NCI-H2227 treated with DMSO at 0.1 percent for 48 hours (cell line): ENCODE data around the gene SLC22A1.
"Not testable (repeated sequence)": the region's sequence is repeated elsewhere in the genome, so short reads cannot be mapped to it uniquely, and the experiment has no call there.

Experiments used
- DNase-seq: peaks from one replicate; lab custom pipeline; 2025; lab: John Stamatoyannopoulos, UW

The SLC22A1 gene

DNA sequence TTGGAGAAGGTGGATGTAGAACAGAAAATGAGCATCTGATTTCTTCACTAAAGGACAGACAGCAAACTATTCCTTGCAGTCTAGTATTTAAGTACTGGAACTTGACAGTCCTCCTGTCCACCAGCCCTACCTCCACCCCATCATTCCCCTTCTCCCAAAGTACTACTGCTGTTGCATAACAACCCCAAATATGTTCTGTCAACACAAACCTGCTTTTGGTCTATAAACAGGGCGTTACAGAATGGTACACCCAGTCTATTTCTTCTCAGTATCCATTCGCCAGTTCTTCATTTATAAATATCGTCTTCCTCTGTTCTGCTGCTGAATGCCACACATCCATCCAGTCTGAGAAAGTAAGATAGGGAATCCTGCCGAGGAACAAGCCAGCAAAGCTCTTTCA lies 27.7 kb upstream of the SLC22A1 start:
- DNase-seq = no peak

DNA sequence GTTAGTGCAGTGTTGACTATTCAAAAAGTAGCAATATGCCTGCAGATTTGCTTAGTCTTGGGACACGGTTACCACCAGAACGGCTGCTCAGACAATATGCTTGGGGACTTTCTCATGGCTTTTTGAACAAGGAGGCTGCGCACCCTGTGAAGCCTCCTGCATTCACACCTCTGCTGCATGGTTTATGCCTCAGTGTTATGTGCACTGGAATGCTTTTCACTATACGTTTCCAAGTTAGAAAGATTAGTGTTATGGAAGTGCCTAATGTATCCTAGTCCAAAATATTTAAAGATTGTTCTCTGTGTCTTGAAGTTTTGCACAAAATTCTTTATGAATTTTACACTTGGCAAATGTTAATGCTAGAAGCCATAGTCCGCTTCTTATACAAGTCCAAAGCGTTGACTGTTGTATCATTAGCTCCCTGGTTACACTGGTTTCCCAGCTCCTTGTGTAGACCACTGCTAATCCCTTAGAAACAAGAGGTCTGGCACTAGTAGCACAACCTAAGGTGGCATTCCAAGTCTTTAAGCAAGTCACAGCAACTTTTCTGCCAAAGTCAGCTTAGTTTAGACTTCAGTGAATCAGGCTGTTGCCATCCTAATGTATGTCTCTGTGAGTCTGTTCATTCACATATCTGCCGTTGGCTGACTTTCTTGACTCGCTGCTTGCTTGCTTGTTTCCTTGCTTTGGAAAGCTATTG lies 26.3 kb upstream of the SLC22A1 start:
- DNase-seq = no peak

DNA sequence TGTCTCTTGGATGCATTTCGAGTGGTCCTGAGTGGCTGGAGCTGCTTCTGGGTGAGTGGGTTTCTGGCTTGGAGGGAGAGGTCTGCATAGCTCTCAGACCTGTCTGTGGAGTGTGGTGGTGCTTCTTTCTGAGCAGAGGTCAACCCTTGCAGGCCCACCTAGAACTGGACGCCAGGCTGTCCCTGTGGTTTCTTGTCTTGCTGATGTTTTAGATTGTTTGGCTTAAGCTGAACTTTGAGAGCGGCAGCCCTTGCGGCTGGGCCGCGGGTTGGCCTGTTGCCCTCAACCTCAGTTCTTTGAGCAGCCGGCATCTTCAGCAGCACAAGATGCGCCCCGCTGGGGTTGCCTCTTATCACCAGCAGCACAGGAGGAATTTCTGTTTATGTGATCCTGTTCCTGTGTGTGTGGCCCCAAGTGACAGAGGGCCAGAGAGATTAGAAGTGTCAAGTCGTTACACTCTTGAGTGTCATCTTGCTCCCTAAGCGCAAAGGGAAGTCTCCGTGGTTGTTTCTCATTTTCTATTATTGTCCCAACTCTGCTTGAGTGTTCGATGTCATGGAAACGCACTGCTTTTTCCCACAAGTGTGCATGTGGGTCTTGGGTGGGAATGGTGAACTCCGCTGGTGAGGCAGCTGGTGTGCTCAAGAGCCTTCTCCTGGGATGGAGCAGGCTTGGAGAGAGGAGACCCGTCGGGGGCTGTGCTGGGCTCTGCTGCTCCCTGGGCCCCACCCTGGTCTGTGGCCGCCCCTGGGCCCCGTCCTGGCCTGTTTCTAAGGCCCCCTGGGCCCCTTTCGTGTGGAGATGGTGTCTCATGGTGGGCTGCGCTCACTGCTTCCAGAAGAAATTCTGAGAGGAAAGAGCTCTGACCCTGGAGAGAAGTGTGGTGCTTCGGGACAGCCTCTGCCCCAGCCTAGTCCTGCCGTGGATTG lies 20.1 kb upstream of the SLC22A1 start:
- no peak for DNase-seq

DNA sequence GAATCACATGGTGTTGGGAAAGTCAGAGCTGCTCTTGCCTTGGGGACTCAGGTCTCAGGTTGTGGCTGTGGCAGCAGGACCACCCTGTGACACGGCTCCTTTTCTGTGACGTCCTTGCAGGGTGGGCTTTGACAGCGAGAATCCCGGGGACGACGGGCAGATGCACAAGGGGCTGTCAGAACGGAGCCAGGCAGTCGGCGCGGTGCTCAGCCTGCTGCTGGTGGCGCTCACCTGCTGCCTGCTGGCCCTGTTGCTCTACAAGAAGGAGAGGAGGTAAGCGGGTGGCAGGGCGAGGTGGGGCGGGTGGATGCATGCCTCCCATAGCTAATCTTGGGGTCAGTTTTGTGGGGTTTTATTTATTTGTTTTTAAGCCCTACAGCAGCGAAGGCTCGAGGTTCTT lies 19.2 kb upstream of the SLC22A1 start:
- DNase-seq = no peak

DNA sequence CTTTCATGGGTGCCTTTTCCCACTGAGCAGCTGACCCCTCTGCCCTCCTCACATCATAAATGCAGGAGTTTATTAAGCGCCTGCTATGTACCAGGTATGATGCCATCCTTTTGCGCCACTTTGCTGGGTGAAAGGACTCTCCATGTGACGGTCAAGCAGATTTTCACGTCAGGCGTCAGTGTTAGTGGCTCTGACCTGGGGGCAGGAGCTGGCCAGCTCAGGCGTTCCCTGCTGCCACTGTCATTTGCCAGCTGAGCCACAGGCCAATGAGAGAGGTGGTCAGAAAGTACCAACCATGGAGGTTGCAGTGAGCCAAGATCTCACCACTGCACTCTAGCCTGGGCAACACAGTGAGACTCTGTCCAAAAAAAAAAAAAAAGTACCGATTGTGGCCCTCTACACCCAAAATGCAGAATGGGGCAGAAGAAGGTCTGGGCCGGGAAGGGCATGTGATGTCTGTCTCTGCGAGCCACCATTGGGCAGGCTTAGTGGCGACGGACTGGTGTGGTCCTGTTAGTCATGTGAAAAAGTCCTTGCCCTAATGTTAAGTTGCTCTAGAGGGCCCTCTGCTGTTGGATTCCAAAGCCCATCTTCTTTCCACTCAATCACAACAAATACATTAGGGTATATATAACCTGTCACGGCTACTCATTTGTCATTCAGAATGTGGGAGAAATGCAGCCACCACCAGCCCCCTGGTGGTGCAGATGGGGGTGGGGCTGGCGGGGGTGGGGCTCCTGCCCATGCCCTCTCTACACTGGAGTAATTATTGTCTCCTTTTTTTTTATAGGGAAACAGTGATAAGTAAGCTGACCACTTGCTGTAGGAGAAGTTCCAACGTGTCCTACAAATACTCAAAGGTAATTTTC lies 18.4 kb upstream of the SLC22A1 start:
- no peak for DNase-seq

DNA sequence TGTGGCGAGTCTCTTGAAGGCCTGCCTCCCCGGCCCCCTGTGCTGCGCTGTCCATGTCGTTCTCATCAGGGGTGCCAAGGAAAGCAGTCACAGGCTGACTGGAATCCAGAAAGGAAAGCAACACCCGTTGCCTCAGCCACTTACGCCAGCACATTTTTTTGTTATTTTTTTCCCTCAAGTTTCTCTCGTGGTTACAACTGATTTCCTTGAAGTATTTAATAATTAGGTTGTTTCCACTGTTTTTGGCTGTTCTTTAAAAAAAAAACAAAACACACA lies 17.9 kb upstream of the SLC22A1 start:
- DNase-seq = no peak

DNA sequence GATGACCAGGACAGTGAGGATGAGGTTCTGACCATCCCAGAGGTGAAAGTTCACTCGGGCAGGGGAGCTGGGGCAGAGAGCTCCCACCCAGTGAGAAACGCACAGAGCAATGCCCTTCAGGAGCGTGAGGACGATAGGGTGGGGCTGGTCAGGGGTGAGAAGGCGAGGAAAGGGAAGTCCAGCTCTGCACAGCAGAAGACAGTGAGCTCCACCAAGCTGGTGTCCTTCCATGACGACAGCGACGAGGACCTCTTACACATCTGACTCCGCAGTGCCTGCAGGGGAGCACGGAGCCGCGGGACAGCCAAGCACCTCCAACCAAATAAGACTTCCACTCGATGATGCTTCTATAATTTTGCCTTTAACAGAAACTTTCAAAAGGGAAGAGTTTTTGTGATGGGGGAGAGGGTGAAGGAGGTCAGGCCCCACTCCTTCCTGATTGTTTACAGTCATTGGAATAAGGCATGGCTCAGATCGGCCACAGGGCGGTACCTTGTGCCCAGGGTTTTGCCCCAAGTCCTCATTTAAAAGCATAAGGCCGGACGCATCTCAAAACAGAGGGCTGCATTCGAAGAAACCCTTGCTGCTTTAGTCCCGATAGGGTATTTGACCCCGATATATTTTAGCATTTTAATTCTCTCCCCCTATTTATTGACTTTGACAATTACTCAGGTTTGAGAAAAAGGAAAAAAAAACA lies 16.6 kb upstream of the SLC22A1 start:
- no peak for DNase-seq

DNA sequence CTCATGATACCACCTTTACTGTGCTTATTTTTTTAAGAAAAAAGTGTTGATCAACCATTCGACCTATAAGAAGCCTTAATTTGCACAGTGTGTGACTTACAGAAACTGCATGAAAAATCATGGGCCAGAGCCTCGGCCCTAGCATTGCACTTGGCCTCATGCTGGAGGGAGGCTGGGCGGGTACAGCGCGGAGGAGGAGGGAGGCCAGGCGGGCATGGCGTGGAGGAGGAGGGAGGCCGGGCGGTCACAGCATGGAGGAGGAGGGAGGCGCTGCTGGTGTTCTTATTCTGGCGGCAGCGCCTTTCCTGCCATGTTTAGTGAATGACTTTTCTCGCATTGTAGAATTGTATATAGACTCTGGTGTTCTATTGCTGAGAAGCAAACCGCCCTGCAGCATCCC lies 15.6 kb upstream of the SLC22A1 start:
- no peak for DNase-seq

DNA sequence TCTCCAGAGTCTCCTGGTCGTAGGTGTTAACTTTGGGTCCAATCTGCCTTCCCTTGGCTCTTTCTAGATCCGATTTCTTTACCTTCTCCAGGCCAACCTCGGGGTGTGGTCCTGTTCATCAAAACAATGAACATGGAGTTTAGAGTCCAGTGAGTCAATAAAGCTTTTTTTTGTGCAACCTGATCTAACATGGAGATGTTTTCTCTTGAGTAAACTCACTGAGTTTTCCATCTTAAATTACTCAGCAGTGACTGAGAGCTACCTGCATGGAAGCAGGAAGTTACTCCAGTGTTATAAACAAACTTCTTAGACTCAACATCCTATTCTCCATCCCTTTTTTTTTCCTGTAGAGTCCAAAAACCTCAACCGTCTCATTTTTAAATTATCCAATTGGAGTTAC lies 14.9 kb upstream of the SLC22A1 start:
- no peak for DNase-seq

DNA sequence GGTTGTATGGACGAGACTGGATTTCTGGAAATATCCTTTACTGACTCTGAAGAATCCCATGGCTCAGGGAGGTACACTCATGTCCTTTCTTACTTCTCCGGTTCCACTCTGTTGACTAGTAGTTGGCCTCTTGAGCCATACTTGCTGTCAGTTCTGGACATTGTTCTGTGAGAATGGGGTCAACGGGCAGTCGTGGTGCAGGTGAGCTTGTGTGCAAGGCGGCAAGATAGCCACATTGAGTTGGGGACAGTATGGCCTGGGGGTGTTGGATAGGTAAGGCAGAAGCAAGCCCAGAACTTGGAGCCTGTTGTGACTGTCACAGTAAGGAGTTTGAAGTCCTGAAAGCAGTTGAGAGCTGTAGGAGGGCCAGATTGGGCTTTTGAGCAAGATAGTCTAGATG lies 13.5 kb upstream of the SLC22A1 start:
- DNase-seq = no peak

DNA sequence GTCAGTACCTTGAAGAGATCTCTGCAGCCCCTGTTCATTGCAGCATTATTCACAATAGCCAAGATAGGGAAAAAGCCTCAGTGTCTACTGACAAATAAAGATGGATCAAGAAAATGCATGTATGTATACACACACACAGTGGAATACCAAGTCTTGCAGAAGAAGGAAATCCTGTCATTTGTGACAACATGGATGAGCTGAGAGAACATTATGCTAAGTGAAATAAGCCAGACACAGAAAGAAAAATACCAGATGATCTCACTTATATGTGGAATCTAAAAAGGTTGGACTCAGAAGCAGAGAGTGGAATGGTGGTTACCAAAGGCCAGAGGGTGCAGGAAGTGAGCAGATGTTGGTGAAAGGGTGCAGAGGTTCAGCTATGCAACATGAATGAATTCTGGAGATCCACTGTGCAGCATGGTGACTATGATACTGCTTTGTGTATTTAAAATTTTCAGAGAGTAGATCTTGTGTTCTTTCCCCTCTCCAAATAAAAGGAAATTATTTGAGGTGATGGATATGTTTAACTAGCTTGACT lies 11.0 kb upstream of the SLC22A1 start:
- no peak for DNase-seq

DNA sequence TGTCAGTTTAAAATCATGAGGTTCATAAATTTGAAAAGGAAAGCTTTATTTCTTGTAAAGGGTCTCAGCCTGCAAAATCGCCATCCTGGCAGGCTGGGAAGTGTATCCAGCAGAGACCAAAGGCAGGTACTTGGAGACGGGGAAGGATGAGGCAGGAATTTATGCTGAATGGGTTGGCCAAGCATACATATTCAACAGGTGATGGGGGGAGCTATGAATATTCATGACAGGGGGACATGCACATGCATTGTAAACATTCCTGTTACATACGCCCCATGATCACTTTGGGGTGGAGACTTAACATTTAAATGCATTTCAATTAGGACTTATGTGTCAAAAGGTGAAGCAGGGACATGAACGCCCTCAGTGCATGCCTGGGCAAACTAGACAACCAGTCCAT lies 9.8 kb upstream of the SLC22A1 start:
- no peak for DNase-seq

DNA sequence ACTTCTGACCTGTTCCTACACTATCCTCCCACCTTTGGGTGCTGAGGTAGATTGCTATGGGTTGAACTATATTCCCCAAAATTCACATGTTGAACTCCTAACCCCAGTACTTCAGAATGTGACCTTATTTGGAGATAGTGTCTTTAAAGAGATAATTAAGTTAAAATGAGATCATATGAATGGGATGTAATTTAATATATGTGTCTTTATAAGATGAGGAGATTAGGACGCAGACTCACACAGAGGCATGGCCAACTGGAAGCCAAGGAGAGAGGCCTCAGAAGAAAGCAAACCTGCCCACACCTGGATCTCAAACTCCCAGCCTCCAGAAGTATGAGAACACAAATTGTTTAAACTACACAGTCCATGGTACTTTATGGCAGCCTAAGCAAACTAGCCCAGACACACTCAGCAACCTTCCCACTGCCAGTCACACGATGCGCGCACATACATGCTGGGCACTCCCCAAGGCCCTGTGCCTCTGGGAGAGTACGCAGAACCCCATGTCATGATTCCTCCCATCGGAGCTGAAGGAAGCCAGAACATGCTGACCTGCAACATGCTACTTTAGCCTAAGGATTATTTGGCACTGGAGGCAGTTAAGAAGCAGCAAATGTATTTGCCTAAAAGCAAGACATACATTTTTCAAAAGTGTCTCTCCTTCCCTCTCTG lies 8.9 kb upstream of the SLC22A1 start:
- DNase-seq = no peak

DNA sequence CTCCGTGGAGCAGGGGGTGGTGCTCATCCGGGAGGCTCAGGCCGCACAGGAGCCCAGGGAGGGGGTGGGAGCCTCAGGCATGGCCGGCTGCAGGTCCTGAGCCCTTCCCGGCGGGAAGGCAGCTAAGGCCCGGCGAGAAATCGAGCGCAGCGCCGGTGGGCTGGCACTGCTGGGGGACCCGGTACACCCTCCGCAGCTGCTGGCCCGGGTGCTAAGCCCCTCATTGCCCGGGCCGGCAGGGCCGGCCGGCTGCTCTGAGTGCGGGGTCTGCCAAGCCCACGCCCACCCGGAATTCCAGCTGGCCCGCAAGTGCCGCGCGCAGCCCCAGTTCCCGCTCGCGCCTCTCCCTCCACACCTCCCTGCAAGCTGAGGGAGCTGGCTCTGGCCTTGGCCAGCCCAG lies 7.1 kb upstream of the SLC22A1 start:
- not testable (repeated sequence) for DNase-seq

DNA sequence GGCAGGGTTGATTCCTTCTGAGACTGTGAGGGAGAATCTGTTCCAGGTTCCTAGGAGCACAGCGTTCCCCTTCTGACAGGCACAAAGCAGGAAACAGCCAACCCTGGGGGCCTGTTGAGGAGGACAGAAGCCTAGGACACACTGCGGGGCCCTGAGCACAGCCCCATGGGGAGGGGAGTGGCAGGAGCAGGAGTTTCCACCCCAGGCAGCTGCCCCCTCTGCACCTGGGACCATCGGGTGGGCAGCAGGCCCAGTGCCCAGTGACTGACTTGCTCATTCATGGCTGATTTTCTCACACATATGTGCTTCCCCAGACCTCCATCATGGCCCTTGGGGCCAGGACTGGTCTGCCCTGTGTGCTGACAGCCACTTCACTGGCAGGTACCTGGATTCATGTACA lies 6.2 kb upstream of the SLC22A1 start:
- DNase-seq = no peak

DNA sequence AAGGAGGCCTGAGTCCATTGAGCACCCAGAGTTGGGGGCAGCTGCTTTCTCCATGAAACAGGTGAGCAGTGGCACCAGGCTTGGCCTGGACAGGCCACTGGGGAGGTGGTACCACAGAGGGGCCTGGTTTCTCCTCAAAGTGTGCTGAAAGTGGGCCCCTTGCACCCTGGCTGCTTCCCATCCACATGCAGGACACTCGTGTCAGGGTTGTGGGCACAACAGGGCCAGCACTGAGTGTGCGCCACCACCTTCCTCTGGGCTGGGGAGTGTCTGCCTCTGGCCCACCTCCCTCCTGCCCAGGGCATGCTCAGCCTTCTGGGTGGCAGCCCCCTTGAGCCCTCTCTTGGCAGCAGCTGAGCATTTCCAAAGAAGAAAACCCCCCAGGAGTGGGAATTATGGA lies 5.2 kb upstream of the SLC22A1 start:
- DNase-seq = no peak

DNA sequence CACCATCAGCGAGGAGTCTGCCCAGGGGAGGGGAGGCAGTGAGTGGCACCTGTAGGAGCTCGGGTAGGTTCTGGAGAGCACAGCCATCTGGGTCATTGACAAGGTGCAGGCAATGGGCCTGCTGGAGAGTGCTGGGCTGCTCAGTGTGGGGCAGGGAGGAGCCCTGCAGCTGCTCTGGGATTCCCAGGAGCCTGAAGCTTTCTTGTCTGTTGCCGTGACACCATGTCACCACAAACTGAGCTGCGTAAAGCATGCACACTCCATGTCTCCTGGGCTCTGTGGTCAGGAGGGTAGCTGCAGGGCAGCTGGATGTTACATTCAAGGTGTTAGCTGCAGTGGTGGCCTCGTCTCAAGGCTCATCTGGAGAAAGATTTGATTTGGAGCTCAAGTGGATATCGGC lies 4.5 kb upstream of the SLC22A1 start:
- no peak for DNase-seq

DNA sequence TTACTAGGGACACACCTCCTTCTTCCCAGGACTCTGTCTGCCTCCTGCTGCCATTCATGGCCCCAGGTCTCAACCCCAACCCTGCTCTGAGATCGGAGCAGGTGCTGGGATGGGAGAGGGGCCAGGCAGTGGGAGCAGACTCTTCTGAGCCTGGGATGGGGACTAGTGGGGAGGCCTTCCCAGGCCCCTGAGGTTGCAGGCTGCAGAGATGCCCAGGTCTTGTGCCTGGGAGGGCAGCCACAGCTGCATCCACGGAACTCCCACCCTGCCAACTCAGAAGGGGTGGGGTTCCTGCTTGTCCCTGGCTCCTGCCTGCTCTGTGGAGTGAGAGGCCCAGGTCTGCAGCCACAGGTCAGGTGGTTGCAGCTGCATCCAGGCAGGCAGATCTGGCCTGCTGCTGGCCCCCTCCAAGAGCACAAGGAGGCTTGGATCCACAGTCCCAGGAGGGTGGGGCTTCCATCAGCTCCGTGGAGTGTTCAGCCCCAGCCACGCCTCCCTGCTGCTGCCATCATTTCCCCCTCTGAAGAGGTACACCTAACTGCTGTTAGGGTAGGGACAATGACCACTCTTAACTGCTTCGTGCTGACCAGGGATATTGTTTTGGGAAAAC lies 2.9 kb upstream of the SLC22A1 start:
- no peak for DNase-seq

DNA sequence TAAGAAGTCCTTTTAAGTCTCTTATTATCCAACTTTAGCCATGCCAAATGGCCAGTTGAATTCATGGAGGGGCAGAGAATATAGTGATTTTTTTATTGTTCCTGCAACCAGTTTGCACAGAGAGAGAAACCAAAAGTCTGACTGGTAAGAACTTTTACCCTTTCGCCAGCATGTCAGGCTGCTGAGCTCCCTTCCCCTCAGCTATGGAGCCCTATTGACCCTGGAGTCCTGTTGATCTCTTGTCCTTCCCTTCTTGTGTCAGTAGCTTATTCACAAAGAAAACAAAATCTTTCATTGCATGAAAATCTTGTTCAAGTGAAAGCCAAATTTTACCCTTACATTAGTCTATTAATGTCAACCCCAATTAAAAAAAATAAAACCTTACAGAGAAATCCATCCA lies 1.5 kb upstream of the SLC22A1 start:
- no peak for DNase-seq

DNA sequence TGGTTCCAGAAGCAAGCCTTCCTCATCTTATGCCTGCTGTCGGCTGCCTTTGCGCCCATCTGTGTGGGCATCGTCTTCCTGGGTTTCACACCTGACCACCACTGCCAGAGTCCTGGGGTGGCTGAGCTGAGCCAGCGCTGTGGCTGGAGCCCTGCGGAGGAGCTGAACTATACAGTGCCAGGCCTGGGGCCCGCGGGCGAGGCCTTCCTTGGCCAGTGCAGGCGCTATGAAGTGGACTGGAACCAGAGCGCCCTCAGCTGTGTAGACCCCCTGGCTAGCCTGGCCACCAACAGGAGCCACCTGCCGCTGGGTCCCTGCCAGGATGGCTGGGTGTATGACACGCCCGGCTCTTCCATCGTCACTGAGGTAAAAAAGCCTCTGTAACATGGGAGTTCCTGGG lies 366 bp downstream of the SLC22A1 start:
- no peak for DNase-seq

DNA sequence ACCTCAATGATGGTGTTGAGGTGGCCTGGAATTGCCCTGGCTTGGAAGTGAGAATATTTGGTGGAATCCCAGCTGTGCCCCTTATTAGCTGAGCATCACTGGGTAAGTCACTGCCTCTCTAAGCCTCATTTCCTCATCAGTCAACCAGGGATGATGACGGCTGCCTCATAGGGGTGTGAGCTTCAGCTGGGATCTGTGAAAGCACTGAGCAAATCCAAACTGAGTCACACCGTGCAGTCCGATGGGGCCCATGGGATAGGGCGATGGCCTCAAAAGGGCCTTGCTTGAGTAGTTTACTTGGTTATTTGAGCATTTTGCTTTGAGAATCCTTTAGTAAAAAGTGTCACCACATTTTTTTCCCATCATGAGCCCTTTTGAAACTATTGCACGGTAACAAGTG lies 1.1 kb downstream of the SLC22A1 start:
- DNase-seq = no peak
